ENCODE measurements around the gene ZNF585A.
"Not testable (repeated sequence)": the region's sequence is repeated elsewhere in the genome, so short reads cannot be mapped to it uniquely, and the experiment has no call there.

GRCh38 chr19:37122093-37122492 lies 50.4 kb downstream of the ZNF585A start:
- not testable (repeated sequence) for TF ChIP-seq CTCF, POLR2A, EP300, POLR2AphosphoS5 (IDR thresholded peaks at IDR 0.05)
